Medulla oblongata (tissue), 1 donor: ENCODE results near the gene GRK1.

ENCODE experiments used
- DNase-seq: peaks from one replicate; pipeline ENCODE4 v3.0.0-alpha.2; 2015; ENCODE audit errors: extremely low spot score

Gene GRK1

DNA sequence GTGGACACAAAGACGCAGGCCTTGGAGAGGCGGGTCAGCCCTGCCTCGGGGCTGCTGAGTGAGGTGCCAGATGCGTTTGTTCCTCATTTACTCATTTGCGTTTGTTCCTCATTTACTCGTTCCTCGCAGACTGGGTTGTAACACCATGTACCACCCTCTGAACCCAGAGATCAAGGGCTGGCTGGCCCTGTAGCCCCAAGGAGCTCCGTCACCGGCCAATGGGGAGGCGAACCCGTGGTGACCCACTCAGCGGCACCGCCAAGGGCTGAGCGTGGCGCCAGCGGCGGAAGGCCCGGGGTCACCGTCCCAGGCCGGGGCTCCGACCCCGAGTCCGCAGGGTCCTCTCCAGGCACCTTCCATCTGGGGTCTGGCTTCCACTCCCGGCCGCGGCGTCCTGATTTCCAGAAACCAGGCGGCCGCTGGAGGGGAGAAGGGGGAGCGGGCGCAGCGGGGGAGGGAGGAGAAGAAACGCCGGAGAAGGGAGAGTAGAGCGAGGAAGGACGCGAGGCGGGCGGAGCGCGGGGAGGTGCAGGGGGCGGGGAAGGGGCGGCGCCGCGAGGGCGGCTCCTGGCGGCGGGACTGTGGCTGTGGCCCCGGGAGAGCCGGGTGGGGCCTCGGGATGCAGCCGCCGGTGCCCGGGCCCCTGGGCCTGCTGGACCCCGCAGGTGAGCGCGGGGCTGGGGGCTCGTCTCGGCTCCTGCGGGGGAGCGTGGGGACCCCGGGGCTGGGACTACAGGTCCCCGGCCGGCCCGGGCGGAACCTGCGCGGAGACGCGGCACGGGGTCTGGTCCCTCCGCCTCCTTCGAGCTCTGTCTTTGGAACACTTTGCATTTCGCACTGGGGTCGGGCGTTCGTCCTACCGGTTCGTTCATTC is 91.9 kb downstream of the GRK1 start, which contains the start of gene TMEM255B:
Gene TMEM255B (plus strand): TSS at position 576 of the 874 bp plus-strand sequence. CDS start 44 bp downstream, at position 620.
- peak; percentile 75 for DNase-seq

DNA sequence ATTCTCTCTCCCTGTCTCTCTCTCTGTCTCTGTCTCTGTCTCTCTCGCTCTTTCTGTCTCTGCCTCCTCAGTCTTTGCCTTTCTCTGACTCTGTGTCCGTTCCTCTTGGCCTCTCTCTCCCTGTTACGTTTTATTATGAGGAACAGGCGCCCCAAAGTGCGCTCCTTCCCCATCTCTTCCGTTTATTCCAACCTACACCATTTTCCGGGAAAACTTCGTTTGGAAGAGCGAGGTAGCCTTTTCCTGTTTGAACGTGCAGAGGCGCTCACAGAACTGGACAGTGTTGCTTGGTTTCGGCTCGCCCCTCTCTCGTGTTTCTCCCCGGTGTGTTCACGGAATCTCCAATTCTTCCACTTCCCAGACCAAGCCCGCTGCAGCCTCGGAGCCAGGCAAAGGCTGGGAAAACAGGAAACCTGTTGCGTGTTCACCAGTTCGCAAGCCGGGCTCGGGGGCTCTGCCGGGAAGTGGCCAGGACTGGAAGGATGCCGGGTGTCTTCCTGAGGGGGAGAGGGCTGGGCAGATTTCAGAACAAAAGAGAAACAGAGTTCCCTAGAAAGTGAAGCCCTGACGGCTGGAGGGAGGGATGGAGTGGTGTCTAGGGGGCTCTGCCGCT is 92.6 kb downstream of the GRK1 start:
- peak; percentile 21 for DNase-seq

DNA sequence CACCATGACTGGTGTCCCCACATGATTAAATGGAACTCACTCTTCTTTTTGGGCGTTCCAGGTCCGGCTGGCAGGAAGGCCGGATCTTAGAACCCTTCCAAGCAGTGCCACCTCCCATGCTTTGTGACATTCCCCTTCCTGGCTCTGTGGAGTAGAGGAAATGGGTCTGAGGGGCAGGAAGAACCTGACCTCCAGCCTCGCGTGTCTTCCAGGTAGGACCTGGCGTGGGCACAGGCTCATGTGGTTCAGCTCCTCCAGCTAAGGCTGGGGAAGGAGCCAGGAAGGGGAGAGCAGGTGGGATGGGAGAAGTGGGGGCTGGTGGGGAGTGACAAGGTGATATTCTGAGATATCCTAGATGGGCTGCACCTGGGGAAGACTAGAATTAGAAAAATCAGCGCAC is 94.1 kb downstream of the GRK1 start:
- no peak for DNase-seq

DNA sequence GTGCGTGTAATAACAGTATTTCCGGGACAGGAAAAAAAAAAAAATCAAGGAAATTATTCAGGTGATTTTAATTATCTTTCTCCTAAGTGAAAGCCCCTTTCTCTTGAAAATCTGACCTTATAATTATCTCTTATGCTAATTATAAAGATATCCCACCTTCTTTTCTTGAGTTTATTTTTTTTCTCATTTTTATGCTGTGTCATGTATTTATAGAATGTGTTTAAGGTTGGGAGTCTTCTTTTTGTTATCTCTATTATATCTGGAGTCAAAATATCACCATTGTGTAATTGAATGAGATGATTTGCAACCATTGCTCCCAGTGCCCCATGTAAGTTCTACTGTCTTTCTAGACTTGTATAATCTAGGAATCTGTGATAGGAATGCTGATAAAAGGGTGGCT is 95.1 kb downstream of the GRK1 start:
- no peak for DNase-seq

DNA sequence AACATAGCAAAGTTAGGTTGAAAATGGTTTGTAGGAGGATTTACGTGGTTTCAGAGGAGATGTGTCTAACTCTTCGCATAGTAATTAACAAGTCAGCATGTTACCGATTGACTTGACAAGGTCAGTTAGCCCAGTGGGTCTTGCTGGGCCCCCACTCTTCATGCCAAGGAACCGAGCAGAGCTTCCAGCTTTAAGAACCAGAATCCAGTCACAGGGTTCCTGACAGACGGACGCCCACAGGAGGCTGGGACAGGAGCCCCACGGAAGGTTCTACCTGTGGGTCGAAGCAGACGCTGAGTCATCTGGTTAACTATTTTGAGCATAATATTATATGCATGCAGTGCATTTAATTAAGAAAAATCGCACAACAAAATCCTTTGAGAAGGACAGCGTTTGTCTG is 95.5 kb downstream of the GRK1 start:
- DNase-seq, result no peak

DNA sequence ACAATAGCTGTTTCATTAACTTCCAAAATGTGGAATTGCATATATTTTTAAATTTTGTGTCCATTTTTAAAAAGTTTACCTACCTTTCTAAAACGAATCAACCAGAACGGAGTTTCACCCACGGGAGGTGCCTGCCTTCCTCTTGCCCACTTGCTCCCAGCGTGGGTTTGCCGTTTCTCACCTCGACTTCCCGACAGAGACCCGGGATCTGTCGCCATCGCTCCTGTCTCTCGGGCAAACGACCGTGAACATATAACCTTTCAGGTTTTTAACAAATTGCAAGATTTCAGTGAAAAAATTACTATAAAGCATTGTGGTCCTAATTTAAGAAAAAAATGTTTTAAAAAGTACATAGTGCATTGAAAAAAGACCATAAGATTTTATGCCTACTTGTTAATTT is 96.2 kb downstream of the GRK1 start:
- no peak for DNase-seq

DNA sequence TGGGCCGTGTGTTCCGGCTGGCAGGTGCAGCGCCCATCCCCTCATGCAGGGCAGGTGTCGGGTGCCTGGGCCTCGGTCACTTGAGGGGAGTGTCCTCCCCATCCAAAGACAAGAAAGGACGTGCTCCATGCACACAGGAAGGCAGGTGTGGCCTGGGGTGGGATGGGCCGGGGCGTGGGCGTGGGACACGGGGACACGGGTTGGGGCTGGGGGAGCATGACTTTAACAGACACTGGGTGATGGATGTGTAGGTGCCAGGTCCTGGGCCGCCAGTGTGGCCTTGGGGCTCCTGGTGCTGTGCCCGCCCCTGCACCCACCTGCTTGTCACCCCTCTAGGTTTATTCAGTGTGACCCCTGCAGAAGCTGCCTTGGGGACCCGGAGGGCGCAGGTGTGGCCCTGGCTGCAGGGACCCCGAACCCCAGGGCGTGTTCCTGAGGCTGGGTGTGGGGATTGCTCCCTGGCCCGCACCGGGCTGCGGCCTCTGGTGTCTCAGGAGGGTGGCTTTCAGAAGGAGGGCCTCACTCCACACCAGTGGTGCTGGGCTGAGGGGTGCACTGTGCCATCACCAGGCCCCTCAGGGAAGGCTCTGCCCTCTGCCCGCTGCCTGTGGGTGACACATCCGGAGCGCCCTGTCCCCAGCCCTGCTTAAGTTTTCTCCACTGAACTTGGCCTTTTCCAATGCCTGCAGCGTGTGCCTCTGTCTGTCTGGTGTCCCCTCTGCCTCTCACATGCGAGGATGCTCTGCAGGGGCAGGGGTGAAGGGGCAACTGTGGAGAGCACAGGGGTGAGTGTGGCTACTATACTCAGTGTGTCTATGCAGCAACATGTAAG is 97.2 kb downstream of the GRK1 start:
- no peak for DNase-seq

DNA sequence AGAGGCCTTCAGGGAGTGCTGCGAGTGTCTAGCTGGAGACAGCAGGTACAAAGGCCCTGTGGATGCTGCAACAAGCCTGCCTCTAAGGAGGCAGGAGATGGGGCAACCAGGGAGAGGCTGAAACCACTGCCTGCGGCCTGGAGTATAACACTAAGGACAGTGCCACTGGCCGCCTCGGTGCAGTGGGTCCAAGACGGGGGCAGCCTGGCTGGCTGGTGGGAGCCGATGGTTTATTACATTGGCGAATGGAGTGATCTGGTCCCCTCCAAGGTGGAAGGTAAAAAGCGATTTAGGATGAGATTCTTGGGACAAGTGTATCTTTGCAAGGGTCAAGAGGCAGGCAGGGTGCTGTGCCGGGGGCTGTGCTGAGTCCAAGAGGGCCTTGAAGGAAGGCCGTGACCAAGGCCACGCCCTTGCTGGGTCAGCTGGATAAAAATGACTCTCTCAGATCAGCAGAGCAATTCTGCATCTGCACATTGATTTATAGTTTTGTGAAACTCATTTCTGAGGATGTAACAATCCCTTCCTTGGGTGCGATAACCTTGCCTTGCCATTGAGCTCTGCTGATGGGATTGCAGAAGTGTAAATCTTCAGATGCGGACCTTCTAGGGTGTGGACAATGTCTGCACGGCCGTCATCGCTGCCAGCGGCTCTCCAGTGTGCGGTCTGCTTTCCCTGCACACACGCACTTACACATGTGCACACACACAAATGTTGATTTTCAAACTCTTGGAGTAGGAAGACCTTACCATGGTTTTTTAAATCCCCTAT is 98.0 kb downstream of the GRK1 start:
- DNase-seq, result no peak

DNA sequence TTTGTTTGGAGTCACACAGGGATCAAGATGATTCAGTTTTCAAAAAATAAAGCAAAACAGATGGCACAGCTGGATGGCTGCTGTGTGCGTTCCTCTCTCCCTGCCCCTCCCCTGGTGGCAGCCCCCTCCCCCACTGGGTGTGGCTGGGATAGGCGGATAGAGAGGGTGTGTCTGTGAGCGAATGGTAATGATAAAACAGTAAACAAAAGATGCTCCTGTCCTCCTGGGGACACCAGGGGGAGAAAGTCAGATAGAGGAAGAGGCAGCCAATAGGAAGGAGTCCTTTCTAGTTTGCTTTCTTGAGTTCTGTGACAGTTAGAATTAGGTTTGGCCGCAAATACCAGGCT is 98.5 kb downstream of the GRK1 start:
- DNase-seq, result no peak

DNA sequence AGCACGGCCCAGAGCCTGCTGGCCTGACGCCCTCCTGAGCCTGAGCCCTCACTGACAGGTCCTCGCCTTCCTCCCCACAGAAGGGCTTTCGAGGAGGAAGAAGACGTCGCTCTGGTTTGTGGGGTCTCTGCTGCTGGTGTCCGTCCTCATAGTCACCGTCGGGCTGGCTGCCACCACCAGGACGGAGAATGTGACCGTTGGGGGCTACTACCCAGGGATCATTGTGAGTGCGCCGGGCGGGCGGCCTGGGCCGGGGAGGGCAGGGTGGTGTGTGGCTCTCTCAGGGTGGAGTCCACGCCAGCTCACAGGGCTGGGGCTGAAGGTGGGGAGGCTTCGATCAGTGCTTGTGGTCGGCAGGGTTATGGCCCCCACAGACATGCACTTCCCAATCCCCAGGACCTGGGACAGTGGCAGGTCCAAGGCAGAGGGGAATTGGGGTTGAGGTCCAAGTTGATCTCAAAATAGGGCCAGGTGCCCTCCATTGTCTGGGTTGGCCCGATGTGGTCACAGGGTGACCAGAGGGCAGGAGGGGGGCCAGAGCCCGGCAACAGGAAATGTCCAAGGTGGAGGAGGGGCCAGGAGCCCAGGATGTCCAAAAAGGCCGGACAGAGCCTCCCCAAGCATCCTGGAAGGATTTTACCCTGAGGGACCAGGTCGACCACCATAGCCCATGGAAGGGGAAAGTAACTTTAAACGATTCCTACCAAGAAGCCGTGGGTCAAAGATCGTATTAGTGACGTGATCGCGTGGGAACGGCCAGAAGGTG is 99.2 kb downstream of the GRK1 start:
- DNase-seq, result no peak

DNA sequence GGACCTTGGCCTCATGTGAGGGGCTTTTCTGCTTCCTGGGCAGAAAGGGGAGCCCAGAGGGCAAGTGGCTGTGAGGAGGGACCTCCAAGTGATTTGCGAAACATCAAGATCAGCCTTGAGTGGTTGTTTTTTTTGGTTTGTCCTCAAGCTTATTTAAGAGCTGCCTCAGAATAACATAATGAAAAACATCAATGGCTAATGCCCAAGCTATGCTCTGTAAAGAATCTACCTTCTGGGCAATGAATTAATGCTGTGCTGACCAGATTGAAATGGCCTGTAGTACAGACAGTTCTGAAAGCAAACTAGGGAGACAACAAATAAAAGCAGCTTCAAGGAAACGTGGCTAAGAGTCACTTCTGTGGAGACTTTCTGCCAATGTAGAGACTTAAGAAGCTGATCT is 100.3 kb downstream of the GRK1 start:
- no peak for DNase-seq

DNA sequence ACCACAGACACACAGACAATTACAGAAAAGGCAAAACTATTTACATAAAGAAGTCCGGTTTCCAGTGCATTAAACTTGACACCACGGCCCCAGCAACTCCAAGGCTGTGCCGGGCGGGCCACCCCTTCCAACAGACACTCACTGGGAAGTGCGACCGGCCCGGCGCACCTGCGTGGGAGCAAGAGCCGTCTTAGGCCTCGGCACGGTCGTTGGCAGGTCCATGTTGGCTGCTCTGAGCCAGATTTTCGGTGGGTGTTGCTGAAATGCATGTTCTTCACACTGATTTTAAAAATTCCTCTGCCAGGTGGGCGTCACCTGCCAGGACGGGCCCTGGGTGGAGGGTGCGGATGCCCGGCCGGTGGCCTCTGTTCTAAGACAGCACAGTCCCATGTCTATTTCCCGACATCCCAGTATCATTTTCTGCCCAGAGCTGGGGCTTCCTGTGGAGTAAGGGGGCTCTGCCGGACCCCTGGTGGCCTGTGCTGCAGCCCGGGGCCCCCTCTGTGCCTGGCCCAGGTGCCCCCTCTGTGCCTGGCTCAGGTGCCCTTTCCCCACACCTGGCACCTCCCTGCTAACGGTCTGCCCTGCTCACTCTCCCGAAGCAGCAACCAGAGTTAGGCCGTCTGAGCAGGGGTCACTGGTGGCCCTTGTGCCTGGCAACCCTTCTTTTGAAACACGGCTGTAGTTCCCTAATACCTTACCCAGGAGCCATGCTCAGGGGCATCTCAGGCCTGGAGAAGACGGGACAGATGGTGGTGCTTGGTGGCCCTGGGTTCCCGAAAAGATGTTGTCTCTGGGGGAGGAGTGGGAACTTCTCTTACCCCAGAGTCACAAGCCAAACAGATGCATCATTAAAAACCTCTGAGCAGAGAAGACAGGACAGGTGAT is 101.2 kb downstream of the GRK1 start:
- DNase-seq, result no peak

DNA sequence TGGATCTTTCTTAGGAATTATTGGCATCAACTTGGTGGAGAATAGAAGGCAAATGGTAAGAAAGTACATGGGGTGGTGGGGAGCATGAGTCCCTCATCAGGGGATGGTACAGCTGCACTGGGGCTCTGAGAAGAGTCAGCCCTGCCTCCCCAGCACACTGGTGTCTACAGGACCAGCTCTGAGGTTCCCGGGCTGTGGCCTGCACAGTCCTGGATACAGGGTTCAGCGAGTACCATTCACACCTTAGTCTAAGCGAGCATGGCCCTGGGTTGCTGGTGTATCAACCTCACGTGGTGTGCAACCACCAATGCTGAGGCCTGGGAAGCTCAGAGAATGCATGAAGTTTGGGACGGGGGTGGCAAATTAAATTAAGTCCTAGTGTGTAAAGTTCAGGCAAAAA is 102.1 kb downstream of the GRK1 start:
- no peak for DNase-seq

DNA sequence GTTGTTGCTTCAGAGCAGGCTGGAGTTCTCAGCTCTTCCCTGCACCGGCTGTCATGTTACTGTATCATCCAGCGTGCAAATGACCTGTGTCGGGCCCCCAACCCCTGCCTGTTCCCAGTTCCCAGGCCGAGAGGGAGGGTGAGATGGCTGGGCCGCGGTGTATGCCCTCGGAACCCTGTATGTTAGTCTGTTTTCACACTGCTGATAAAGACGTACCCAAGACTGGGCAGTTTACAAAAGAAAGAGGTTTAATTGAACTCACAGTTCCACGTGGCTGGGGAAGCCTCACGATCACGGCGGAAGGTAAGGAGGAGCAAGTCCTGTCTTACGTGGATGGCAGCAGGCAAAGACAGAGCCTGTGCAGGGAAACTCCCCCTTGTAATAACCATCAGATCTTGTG is 102.9 kb downstream of the GRK1 start:
- no peak for DNase-seq

DNA sequence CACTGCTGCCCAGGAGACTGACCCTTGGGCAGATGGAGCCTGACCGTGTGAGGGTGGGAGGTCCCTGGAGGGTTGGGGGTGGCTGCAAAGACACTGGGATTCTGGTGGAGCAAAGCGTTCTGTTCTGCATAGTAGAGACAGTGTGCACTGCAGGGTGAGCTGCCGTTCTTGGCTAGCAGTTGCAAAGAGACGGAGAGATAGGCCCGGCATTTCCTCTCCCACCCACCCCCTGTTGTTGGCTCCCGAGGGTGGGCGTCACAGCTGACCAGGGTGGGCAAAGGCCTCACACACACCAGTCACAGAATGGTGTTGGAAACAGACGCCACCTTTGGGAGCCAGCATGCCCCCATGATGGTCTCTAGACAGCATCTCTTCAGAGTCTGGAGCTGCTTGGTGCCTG is 103.4 kb downstream of the GRK1 start:
- no peak for DNase-seq

DNA sequence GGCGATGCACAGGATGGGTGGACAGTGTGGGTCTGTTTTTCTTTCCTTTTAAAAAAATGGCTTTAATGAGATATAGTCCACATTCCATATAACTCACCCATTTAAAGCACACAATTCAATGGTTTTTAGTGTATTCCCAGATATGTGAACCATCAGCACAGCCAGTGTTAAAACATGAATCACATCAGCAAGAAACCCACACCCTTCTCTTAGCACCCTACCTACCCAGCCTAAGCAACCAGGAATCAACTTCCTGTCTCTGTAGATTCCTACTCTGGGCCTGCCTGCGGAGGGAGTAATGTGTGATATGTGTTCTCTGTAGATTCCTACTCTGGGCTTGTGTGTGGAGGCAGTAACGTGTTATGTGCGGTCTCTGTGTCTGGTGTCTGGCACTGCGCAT is 103.9 kb downstream of the GRK1 start:
- DNase-seq, result no peak

DNA sequence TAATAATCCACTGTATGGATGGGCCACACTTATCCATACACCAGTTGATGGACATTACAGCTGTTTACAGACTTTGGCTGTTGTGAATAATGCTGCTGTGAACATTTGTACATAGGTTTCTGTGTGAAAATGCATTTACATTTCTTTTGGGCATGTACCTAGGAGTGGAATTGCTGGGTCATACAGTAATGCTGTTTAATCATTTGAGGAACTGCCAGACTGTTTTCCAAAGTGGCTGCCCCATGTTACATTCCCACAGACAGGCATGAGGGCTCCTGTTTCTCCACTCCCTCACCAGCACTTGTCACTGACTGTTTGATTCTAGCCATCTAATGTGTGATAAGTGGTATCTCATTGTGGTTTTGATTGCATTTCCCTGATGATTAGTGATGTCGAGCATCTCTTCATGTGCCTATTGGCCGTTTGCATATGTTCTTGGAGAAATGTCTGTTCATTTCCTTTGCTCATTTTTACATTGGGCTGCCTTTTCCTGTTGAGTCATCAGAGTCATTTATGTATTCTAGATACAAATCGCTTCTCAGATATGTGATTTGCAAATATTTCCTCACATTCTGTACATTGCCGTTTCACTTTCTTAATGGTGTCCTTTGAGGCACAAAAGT is 104.8 kb downstream of the GRK1 start:
- DNase-seq, result no peak

DNA sequence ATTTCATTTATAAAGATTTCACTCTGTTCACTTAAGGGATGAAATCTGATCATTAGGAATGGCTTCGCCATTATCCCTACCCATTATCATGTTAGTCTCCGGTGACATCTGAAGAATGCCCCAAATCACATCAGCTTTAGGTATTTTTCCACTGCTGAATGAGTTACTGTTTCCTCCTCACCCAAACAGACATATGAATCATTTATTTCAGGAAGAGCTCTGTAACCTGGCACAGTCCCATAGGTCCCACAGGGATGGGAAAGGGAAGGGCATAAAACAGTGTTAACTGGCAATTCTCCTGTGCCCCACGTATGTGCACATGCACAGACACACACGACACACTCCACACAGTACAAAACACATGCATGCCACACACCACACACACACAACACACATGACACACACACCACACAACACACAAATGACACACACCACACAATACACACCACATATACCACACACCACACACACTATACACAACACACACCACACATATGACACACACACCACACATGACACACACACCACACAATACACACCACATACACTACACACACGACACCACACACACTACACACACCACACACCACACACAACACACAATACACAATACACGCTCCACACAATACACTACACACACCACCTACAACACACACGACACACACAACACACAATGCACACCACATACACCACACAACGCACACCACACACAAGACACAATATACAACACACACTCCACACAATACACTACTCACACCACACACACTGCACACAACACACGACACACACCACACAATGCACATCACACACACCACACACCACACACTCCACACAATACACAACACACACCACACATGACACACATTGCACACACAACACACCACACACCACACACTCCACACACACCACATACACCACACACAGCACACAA is 107.4 kb downstream of the GRK1 start:
- no peak for DNase-seq
